ENCODE data around the gene HSD17B8.

The HSD17B8 gene

GRCh38 chr6:33202799-33203198 is 1.7 kb upstream of the HSD17B8 start:
- TF ChIP-seq CTCF (IDR thresholded peaks at IDR 0.05; ENCODE audit: insufficient read depth, low read depth, low read length, missing control alignments): no peak
- DNase-seq (ENCODE audit: low read depth): no peak
- no peak overlapping the region for H3K4me3 ChIP-seq (ENCODE audit: low read depth, low read length)

GRCh38 chr6:33203443-33204164 is 851 bp upstream of the HSD17B8 start:
- no peak for DNase-seq (ENCODE audit: low read depth)
- TF ChIP-seq CTCF (IDR thresholded peaks at IDR 0.05; ENCODE audit: insufficient read depth, low read depth, low read length, missing control alignments): no peak
- H3K4me3 ChIP-seq (ENCODE audit: low read depth, low read length): no peak overlapping the region

- no peak for DNase-seq (ENCODE audit: low read depth)
- no peak for TF ChIP-seq CTCF (IDR thresholded peaks at IDR 0.05; ENCODE audit: insufficient read depth, low read depth, low read length, missing control alignments)
- no peak overlapping the region for H3K4me3 ChIP-seq (ENCODE audit: low read depth, low read length)
Observed at GRCh38 chr6:33204165-33204414, 365 bp upstream of the HSD17B8 start.

- peak; percentile 53 for DNase-seq (ENCODE audit: low read depth)
- TF ChIP-seq CTCF (IDR thresholded peaks at IDR 0.05; ENCODE audit: insufficient read depth, low read depth, low read length, missing control alignments): no peak
- peak overlapping the region; percentile 66 for H3K4me3 ChIP-seq (ENCODE audit: low read depth, low read length)
Observed at GRCh38 chr6:33205191-33206026, 954 bp downstream of the HSD17B8 start.

GRCh38 chr6:33206027-33206863 is 1.8 kb downstream of the HSD17B8 start:
- H3K4me3 ChIP-seq (ENCODE audit: low read depth, low read length): no peak overlapping the region
- DNase-seq (ENCODE audit: low read depth): no peak
- TF ChIP-seq CTCF (IDR thresholded peaks at IDR 0.05; ENCODE audit: insufficient read depth, low read depth, low read length, missing control alignments): no peak

GRCh38 chr6:33206864-33207551 is 2.6 kb downstream of the HSD17B8 start:
- H3K4me3 ChIP-seq (ENCODE audit: low read depth, low read length): peak overlapping the region; percentile 93; the same call in 1 of the 2 replicates
- no peak for DNase-seq (ENCODE audit: low read depth)
- no peak for TF ChIP-seq CTCF (IDR thresholded peaks at IDR 0.05; ENCODE audit: insufficient read depth, low read depth, low read length, missing control alignments)

All from GM12865 (cell line).